Measurements from ENCODE around the gene LRP1B. TPM values are rescaled to one million over a fixed set of nuclear protein-coding genes. Genes with fewer than 3 reads are reported as not detected.

The LRP1B gene
- total RNA-seq, 3 donors from 2014 or later, result not detected

DNA sequence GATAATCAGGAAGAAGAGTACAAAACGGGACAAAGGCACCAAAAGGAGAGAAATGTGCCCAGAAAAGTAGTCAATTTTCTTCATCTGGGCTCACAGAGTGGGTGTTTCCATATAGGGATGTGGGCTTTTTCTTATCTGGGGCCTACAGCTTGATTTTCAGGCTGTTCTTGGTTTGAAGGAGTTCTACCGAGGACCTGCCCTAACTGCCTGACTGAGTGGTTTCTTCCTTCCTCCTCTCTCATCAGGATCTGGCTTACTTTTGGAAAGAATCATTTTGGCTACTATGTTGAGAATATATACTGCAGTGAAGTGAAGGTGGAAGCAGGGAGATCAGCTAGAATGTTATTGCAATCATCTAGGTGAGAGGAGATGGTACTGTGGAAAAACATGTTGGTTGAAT is 316.7 kb downstream of the LRP1B start:
- H3K4me1 Mint-ChIP-seq (ENCODE audit: low read depth), result no peaks in the 10 kb centered on the region
- H3K9me3 Mint-ChIP-seq, result peaks cover 37% of the 10 kb centered on the region
- no peak for ATAC-seq
- H3K4me3 Mint-ChIP-seq, result no peak overlapping the region
- H3K27me3 Mint-ChIP-seq (ENCODE audit: low read depth), result no peaks in the 10 kb centered on the region
- no peak for DNase-seq
- H3K36me3 Mint-ChIP-seq (ENCODE audit: insufficient read depth), result no peaks in the 10 kb centered on the region

DNA sequence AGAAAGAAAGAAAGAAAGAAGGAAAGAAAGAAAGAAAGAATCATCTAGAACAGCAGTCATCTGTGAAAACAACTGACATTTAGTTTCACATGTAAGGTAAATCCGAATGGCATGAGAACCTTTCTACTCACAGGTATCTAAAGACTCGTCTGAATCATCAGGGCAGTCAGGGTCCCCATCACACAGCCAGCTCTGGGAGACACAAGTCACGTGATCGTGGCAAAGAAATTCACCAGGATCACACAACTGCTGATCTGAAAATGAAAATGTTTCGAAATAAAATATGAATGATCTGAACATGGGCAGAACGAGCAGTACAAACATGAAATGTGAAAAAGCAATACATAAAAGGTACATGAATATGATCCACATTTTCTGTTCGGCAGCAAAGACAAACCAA is 320.7 kb downstream of the LRP1B start:
- no peak for ATAC-seq
- Mint-ChIP-seq H3K36me3 (ENCODE audit: insufficient read depth) (no peaks in the 10 kb centered on the region), H3K4me3 (no peak overlapping the region), H3K27me3 (ENCODE audit: low read depth) (no peaks in the 10 kb centered on the region), H3K9me3 (peaks cover 39% of the 10 kb centered on the region), H3K4me1 (ENCODE audit: low read depth) (no peaks in the 10 kb centered on the region)
- DNase-seq, result no peak

DNA sequence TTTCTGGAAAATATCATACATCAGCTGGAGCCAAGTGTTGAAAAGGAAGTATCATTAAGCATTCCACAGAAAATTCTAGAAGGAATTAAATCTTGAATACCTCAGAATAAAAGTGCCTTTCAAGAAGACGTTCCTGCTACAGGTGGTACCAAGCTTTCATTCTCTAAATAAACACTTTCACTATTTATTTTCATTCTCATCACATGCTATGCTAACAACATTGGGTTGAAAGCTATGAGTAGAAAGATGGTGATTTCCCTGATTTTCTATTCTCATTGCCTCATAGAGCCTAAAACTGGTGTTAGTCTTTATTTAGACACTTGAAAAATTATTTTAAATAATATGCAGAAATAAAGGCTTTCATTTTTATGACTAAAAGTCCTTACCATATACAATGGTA is 324.7 kb downstream of the LRP1B start:
- no peak overlapping the region for H3K4me3 Mint-ChIP-seq
- H3K27me3 Mint-ChIP-seq (ENCODE audit: low read depth), result no peaks in the 10 kb centered on the region
- ATAC-seq (no peak), DNase-seq (no peak)
- no peaks in the 10 kb centered on the region for H3K36me3 Mint-ChIP-seq (ENCODE audit: insufficient read depth)
- H3K4me1 Mint-ChIP-seq (ENCODE audit: low read depth), result no peaks in the 10 kb centered on the region
- H3K9me3 Mint-ChIP-seq, result peaks cover 13% of the 10 kb centered on the region

DNA sequence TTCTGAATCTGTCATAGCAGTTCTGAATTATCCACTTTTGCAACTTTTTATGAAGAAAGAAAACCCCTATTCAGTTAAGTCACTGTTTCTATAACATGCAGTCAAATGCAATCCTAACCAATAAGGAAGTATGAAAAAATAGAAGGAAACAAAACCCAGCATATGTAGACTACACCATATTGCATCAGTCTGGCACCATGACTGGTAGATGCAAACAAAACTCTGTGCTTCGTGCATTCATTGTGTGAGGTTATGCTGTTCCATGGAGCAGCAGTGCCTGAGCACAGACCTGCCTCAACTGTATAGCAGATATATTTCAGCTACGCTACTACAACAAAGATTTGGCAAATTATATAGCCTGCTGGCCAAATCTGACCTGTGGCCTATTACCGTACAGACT is 325.5 kb downstream of the LRP1B start:
- DNase-seq (no peak), ATAC-seq (no peak)
- Mint-ChIP-seq H3K27me3 (ENCODE audit: low read depth) (no peaks in the 10 kb centered on the region), H3K9me3 (peaks cover 13% of the 10 kb centered on the region), H3K36me3 (ENCODE audit: insufficient read depth) (no peaks in the 10 kb centered on the region), H3K4me1 (ENCODE audit: low read depth) (no peaks in the 10 kb centered on the region), H3K4me3 (no peak overlapping the region)

DNA sequence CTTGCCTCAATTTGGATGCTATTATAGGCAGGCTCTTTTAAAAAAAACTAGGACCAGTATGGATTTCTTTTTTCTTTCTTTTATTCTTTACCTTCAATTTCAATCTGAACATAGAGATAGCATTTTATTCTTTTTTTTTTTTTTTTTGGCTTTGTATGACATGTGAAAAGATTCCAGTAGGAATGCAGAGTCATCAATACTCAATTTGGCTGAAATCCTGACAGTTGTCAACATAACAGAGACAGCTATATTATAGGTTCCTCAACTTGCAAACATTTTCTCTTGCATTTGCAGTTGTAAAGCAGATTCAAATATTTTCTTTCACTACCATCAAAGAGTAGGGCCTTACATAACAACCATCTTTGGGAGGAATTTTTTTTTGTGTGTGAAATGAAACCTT is 334.4 kb downstream of the LRP1B start:
- Mint-ChIP-seq H3K27me3 (ENCODE audit: low read depth) (no peaks in the 10 kb centered on the region), H3K36me3 (ENCODE audit: insufficient read depth) (no peaks in the 10 kb centered on the region), H3K9me3 (peaks cover 7% of the 10 kb centered on the region), H3K4me3 (no peak overlapping the region), H3K4me1 (ENCODE audit: low read depth) (no peaks in the 10 kb centered on the region)
- ATAC-seq, result no peak
- DNase-seq, result no peak

DNA sequence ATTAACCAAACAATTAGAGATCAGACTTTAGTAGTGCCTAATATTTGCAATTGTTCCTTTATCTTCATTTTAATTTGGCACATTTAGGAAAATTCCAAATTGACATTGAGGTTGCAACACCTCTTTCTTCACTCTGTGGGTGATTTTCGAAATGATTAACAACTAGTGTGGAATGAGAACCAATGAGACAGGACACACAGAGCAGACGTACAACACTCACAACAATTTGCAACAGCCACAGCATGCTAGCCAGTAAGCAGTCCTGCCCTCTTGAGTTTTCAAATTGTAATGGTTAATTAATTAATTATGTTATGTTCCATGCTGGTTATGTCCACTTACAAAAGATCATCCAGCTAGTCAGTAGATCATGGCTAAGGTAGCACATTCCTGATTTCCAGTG is 339.3 kb downstream of the LRP1B start:
- Mint-ChIP-seq H3K4me1 (ENCODE audit: low read depth) (no peaks in the 10 kb centered on the region), H3K27me3 (ENCODE audit: low read depth) (no peaks in the 10 kb centered on the region), H3K36me3 (ENCODE audit: insufficient read depth) (no peaks in the 10 kb centered on the region), H3K4me3 (no peak overlapping the region), H3K9me3 (peaks cover 4% of the 10 kb centered on the region)
- no peak for DNase-seq
- no peak for ATAC-seq

DNA sequence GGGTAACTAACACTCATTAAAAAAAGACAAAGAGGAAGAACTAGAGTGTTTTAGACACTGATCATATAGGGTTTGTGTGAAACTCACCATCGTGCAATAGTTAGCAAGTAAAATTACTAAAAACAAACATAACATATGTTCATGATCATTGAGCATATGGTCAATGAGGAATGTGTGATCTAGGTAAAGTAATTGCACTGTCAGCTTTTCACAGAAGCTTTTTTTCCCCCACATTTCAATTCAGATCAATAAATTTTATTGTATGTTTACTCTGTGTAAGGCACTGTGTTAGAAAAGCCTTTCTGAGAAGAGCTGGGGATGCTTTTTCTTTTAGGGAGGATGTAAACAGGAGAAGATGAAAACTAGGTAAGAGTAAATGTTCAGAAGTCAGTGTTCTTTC is 348.2 kb downstream of the LRP1B start:
- H3K36me3 Mint-ChIP-seq (ENCODE audit: insufficient read depth), result no peaks in the 10 kb centered on the region
- H3K4me3 Mint-ChIP-seq, result no peak overlapping the region
- H3K27me3 Mint-ChIP-seq (ENCODE audit: low read depth), result no peaks in the 10 kb centered on the region
- DNase-seq (no peak), ATAC-seq (no peak)
- H3K9me3 Mint-ChIP-seq, result peaks cover 4% of the 10 kb centered on the region
- no peaks in the 10 kb centered on the region for H3K4me1 Mint-ChIP-seq (ENCODE audit: low read depth)

DNA sequence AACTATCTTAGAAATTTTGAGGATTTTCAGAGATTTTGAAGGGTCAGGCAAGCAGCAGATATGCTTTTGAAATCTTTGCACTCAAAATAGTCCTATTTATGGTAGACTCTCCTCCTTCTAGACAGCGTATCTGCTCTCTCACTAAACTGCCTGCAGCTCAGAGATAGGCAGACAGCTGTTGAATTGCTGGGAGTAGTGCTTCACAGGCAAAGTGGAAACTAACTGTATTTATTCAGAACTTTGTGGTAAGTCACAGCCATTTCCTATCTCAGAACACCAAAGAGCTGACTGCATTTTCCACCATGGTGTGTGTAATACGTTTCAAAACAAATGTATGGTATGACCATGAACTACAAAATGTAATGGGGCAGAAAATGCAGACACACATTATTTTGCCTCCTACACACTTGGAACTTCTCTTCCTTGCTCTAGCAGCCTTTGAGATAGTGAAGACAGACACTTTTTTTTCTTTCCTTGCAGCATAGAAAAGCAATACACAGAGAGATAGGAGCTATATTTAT is 352.4 kb downstream of the LRP1B start:
- H3K9me3 Mint-ChIP-seq, result peaks cover 13% of the 10 kb centered on the region
- H3K36me3 Mint-ChIP-seq (ENCODE audit: insufficient read depth), result no peaks in the 10 kb centered on the region
- no peaks in the 10 kb centered on the region for H3K4me1 Mint-ChIP-seq (ENCODE audit: low read depth)
- H3K27me3 Mint-ChIP-seq (ENCODE audit: low read depth), result no peaks in the 10 kb centered on the region
- ATAC-seq (no peak), DNase-seq (no peak)
- H3K4me3 Mint-ChIP-seq, result no peak overlapping the region

DNA sequence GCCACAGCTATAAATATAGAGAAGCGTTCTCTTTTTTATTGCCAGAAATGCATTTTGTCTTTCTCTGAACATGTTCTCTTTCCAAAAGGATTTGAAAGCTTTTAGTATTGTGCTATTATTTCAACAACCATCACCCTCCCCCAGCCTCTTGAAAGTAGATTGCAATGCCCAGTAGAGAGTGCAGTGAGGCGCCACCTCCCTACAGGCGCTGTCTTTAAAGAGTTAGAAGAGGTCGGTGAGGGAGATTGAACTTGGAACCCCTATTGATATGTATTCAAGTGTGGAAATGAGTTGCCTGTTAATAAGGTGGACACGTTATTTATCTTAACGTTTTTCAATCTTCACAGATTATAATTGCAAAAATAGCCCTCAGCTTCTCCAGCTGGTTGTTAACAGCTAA is 360.3 kb downstream of the LRP1B start:
- Mint-ChIP-seq H3K9me3 (peaks cover 21% of the 10 kb centered on the region), H3K4me1 (ENCODE audit: low read depth) (no peaks in the 10 kb centered on the region), H3K36me3 (ENCODE audit: insufficient read depth) (no peaks in the 10 kb centered on the region), H3K4me3 (no peak overlapping the region), H3K27me3 (ENCODE audit: low read depth) (no peaks in the 10 kb centered on the region)
- DNase-seq (no peak), ATAC-seq (no peak)

DNA sequence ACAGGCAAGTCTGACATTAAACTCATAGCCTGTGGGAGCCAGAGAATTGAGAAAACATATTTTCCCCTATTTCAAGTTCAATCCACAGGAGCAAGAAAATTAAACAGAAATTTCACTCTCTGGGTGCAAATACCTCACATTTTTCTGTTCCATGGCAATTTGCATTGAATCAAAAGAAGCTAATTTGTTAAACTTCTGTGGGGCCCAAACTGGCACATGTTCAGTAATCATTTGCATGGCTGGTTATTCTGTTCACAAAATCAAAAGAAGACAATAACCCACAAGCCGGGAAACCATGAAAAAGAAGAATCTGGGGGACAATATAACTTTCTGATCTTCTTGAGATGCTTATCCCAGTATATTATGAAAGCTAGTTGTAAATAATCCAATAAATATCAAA is 363.1 kb downstream of the LRP1B start:
- Mint-ChIP-seq H3K4me3 (no peak overlapping the region), H3K27me3 (ENCODE audit: low read depth) (no peaks in the 10 kb centered on the region), H3K9me3 (peaks cover 16% of the 10 kb centered on the region), H3K36me3 (ENCODE audit: insufficient read depth) (no peaks in the 10 kb centered on the region), H3K4me1 (ENCODE audit: low read depth) (no peaks in the 10 kb centered on the region)
- ATAC-seq, result no peak
- no peak for DNase-seq

DNA sequence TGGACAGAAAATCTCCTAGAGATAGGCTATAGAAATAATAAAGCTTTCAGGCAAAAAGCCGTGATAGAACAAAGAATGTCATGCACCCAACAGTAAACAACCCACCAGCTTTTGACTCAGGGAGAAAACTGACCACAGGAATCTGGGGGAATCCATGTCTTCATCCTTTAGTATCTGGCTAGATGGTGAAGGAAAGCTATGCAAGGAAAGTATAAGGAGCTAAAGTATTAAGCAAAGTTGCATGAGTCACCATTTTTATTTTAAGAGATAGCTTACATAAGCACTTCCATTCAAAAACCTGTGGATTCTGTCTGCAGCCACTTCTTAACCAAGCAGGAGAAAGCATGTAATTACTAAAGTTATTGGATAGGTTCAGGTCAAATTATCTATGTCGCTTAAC is 363.8 kb downstream of the LRP1B start:
- ATAC-seq (no peak), DNase-seq (no peak)
- no peaks in the 10 kb centered on the region for H3K4me1 Mint-ChIP-seq (ENCODE audit: low read depth)
- peaks cover 14% of the 10 kb centered on the region for H3K9me3 Mint-ChIP-seq
- no peaks in the 10 kb centered on the region for H3K27me3 Mint-ChIP-seq (ENCODE audit: low read depth)
- H3K36me3 Mint-ChIP-seq (ENCODE audit: insufficient read depth), result no peaks in the 10 kb centered on the region
- no peak overlapping the region for H3K4me3 Mint-ChIP-seq

DNA sequence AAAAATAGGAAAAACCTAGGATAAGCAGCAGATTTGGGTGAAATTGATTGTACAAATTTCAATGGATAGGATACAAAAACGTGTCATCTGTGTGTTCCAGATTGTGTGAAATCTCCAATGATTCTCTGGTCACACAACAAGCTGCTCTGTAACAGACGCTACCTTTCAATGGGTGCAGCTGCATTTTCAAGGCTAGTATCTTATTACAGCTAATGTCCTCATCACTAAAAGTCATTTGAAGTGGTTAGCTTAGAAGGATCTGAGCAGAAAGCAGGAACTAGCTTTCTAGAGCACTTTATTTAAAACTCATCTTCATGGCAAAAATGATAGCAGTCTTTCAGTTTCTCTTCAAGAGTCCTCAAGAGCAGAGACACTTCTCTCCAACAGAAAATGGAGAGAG is 364.6 kb downstream of the LRP1B start:
- H3K4me3 Mint-ChIP-seq, result no peak overlapping the region
- no peaks in the 10 kb centered on the region for H3K27me3 Mint-ChIP-seq (ENCODE audit: low read depth)
- H3K36me3 Mint-ChIP-seq (ENCODE audit: insufficient read depth), result no peaks in the 10 kb centered on the region
- DNase-seq (no peak), ATAC-seq (no peak)
- peaks cover 11% of the 10 kb centered on the region for H3K9me3 Mint-ChIP-seq
- no peaks in the 10 kb centered on the region for H3K4me1 Mint-ChIP-seq (ENCODE audit: low read depth)

DNA sequence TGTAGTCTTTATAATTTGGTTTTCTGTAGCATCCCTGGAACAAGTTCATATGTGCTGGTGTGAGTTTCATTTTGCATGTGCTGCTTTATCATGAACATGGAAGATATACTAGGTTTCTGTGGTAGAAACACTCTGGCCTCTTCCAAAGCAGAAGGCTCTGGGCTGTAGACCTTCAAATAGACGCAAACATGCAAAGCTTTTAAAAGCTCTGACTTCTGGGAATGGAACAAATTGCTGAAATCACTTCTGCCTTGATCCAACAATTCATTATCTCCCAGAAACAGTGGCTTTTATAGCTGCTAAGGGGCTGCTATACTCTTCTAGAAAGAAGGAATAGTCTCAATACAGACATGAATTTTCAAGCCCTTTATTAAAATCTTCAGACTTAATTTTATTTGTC is 382.2 kb downstream of the LRP1B start:
- no peak for ATAC-seq
- Mint-ChIP-seq H3K27me3 (ENCODE audit: low read depth) (no peaks in the 10 kb centered on the region), H3K36me3 (ENCODE audit: insufficient read depth) (no peaks in the 10 kb centered on the region), H3K4me3 (no peak overlapping the region), H3K9me3 (peaks cover 11% of the 10 kb centered on the region), H3K4me1 (ENCODE audit: low read depth) (no peaks in the 10 kb centered on the region)
- DNase-seq, result no peak

DNA sequence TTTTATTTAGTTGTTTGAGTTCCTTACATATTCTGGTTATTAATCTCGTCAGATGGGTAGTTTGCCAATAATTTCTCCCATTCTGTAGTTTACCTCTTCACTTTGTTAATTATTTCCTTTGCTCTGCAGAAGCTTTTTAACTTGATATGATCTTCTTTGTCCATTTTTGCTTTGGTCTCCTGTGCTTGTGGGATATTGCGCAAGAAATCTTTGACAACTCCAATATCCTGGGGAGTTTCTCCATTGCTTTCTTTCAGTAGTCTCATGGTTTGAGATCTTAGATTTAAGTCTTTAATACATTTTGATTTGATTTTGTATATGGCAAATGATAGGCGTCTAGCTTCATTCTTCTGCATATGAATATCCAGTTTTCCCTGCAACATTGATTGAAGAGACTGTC is 389.2 kb downstream of the LRP1B start:
- no peaks in the 10 kb centered on the region for H3K27me3 Mint-ChIP-seq (ENCODE audit: low read depth)
- H3K36me3 Mint-ChIP-seq (ENCODE audit: insufficient read depth), result no peaks in the 10 kb centered on the region

DNA sequence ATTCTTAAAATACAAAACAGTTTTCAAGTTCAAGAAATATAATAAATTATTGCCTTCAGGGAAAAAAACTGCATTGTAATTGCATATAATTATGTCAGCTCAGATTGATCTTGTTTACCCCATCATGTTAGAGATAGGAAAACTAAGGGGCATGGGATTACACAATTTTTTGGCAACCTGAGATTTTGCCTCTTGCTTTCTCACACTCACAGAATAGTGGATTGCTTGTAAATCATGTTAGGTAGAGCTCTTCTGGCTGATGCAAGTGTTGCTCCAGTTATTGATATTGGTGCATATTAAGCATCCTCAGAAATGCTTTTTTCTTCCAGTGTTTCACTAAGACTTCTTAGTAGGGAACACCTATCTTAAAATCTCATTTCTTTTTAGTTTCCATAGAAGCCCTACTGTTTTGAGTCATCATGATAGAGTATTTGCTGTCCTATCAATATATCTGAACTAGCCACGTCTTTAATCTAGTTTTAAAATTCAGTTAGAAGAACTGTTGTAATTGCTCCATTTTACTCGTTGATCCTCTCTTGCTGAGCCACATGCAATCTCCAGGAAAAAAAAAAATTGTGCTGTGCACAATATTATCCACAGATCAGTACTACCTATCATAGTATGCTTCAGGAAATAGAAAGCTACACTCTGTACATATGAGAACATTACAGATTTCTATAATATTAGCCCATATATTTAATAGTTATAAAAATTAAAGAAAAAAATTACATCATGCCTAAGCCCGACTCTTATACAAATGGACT is 393.1 kb downstream of the LRP1B start:
- no peaks in the 10 kb centered on the region for H3K27me3 Mint-ChIP-seq (ENCODE audit: low read depth)
- H3K4me3 Mint-ChIP-seq, result no peak overlapping the region
- no peaks in the 10 kb centered on the region for H3K36me3 Mint-ChIP-seq (ENCODE audit: insufficient read depth)
- H3K4me1 Mint-ChIP-seq (ENCODE audit: low read depth), result no peaks in the 10 kb centered on the region
- ATAC-seq, result no peak
- no peak for DNase-seq
- peaks cover 11% of the 10 kb centered on the region for H3K9me3 Mint-ChIP-seq

More for the DNA sequence above, 389.2 kb downstream of the LRP1B start:
- no peak for DNase-seq
- no peak for ATAC-seq
- Mint-ChIP-seq H3K9me3 (peaks cover 14% of the 10 kb centered on the region), H3K4me3 (no peak overlapping the region), H3K4me1 (ENCODE audit: low read depth) (no peaks in the 10 kb centered on the region)

Measured in activated T-cell treated with anti-CD3 and anti-CD28 coated beads, Interleukin-2, amount 50 U/mL, for 4 hours (primary cell).